SKM-1 treated with dmso at 0.1 percent for 144 hours (cell line): Measurements from ENCODE around the gene TFE3.

Source experiments
- DNase-seq: peaks from one replicate; lab custom pipeline; 2025; ENCODE audit not compliant: unreplicated experiment; lab: John Stamatoyannopoulos, UW

TFE3 gene

DNA sequence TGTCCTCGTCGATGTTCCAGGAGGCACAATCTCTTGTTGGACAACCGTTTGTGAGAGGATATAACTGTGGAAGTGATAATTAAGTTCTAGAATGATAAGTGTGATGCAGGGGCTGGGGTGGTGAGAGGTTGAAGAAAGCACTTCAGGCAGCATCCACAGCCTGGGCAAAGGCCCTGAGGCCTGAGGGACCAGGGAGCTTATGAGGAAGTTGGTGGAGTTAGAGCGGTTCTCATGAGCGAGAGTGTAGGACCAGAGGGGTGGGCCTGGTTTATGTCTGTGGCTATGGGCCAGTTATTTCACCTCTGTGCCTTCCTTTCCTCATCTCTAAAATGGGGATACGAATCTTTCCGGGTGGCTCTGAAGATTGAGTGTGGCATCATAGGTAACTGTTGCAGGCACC lies 18.3 kb upstream of the TFE3 start:
- no peak for DNase-seq

DNA sequence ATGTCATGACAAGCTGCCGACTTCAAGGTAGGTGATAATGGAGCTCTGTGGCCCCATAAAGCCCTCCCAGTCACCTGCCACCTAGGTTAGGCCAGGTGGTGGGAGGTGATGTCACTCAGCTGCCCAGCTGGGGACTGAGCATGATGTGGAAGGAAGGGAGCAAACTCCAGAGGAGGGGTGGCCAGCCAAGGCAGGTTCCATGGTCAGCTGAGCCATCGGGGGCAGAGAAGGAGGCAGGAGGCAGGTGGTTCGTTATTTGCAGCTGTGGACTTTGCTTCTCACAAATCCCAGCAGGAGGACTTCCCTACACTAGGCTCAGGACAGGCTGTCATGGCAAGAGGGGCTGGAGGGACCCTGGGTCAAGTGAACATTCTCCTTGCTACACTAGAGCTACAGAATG lies 17.8 kb upstream of the TFE3 start:
- no peak for DNase-seq

DNA sequence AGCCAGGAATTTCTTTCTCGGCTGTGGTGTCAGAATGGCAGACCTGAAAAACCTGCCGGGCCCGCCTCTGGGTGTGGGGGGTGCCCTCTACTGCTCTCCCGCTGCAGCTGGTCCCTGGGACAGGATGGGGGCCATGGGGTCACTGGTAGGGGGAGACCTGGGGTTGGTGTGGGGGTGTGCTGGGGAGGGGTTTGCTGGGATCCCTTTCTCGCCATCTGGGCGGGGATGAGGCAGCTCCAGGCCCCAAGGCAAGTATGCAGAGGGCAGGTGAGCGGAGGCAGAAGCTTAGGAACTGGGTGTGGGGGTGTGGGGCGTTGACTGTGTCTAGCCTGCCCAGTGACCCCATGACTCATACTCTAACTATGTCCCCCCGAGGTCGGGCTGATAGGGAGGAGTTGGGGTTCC lies 16.5 kb upstream of the TFE3 start:
- no peak for DNase-seq

DNA sequence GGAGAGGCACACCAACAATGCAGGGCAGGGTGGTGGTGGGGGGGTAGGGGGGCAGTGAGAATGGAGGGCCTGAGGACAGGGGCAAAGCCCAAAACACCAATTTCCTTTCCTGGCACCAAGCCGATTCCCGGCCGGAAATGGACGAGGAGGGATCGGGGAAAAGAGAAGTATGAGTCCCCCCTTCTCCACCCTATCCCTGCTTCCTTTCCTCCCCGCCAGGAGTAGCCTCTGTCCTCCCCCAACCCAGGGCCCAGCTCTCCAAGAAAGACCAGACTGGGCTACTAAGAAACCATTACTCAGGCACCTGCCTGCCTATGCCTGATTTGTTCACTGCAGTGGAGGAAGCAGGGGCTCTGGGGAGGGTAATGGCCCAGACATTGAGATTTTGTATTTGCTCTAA lies 16.0 kb upstream of the TFE3 start:
- no peak for DNase-seq

DNA sequence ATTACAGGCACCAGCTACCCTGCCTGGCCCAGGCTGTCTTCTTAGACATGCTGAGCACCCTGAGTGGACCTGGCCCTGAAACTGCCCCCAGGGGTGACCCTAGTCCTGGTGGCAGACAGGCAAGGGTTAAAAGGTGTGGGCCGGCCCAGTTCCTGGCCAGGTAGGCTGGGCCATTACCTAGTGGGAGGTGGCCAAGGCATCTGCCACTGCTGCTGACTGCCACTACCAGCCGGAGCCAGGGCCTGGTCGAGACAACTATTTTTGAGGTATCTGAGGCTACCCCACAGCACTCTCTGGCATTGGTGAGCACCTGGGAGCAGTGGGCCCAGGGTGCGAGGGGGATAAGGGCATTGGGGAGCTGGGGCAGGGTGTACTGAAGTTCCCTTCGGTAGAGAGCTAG lies 15.6 kb upstream of the TFE3 start, which contains the start of gene CCDC120:
TSS of gene CCDC120 (plus strand) at position 206 of the 400 bp plus-strand sequence. CDS start 3,043 bp downstream, outside the sequence.
- no peak for DNase-seq

DNA sequence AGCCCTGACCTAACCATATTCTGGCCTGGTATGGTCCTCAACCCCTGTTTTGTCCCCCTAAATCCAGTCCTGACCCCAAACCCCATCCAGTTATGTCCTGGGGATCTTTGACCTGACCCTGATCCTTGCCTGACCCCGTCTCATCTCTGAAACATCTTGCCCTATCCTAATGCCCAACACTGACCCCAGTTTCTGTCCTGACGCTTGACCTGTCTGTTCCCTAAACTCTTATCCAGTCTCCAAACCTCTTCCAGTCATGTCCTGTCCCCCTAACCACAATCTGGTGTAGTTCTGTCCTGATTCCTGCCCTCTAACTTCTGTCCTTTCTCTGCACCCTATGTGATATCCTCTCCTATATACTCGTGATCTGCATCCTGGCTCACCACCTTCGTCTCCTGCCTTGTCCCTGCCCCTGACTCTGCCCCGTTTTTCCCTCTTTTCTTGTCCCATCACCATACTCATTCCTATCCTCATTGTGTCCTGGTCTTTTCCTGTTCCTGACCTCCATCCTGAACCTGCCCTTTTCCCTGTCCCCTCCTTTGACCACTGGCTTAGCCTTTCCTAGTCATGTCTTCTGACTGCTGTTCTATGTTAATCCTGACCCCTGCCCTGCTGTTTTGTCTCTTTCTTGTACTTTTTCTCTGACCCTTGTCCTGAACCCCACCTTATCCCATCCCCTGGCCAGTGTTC lies 11.1 kb upstream of the TFE3 start:
- no peak for DNase-seq

DNA sequence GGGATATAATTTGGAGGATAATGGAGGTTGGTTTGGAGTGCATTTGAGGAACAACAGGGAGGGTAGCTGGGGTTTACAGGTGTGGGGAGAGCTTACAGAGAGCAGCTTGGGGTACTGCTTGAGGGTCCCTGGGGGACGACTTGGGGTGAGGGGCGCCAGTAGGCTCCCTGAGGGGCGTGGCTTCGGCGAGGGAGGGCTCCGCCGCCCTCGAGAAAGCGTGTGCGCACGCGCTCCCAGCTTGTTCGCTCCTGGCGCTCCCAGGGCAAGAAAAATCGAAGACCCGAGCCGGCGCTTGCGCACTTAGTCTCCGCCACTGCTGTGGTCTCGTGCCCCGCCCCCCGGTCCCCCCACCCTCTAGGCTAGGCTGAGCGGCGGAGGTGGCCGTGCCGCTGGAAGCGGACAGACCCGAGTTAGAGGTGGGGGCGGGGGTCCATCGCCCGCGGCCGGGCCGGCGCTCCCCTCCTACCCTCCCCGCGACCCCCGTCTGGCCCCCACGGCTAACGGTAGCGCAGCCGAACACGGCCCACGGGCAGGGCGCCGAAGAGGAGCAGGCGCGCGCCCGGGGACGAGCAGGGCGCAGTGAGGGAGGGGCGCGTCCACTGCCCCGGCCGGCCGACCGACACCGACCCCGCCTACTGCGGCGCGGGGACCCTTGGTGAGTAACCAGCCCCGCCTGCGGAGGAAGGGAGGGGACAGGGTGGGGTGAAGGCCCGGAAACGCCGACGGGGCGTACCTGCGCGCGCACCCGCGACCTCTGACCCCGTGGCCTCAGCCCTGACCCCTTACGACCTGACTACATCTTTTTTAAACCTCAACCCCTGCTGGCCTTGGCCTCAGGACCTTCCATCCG lies 10.3 kb upstream of the TFE3 start:
- DNase-seq: no peak

DNA sequence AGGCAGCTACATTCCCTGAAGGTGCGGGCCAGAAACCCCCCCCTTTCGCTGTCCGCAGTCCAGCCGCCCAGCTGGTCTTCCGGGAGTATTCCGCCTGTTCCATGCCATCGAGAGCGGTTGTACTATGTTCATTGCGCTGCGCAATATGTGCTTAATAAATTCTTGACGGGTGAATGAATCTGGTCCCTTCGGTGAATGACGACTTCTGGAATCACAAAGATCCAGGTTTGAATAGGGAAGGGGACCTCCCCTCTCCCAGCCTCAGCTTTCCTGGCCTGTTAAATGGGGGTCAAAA lies 777 bp upstream of the TFE3 start:
- no peak for DNase-seq

DNA sequence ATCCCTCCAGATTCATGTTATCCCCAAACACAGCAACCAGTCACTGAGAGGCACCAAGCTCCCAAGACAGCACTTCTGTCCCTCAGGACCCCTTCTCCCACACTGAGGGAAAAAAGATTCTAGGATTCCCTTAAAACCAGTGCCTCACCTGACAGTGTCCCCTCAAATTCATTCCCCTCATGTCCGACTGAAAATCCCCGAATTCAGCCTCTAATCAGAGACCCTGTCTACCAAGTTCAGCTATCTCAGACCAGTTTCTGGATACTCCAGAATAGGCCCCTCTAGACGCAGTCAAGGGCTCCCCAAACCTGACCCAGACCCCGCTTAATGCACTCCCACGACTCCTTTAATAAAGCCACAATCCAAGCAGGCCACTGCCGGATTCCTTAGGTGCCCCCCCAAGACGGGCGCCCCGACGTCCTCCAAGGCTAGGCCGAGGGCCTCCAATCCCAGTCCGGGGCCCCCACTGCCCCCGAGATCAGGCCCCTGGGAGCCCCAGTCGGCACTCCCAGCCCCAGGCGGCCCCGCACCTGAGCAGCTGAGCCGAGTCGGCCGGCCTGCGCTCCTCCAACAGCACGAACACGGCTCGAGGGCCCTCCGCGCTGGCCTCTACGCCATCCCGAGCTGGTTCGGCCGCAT lies 457 bp downstream of the TFE3 start:
- DNase-seq: no peak

DNA sequence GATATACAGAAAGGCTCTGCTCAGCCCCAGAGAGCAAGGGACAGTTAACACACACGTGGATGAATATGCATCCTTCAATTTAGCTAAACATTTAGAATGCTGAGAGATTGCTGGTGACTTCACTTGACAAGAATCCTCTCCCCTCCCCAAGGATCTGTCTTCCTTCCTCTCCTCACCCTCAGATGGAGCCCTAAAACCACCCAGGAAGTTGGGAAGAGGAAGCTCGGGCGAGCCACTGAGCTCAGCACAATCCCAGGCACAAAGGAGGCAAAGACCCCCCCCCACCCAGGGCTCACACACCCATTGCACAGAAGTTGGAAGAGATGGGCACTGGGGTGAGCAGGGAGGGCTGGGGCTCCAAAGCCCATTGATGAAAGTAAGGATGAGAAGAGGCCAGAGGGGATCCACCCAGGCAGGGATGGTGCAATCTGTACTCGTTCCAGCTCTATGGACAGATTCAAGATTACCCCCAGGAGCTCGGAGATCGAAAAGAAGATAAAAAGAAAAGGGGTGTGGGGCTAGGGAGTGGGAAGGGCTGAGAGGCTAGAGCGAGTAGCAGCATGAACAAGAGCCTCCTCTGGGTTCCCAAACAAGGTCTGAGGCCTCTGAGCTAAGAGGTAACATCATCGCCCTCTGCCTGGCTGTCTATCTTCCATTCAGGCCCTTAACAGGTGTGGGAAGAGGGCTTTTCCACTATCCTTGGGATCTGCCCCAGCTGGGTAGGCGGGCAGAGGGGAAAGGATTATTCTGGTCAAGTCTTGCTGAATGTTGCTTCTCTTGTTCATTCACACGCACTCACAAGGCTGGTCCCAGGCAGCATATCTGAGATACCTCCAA lies 1.2 kb downstream of the TFE3 start:
- DNase-seq: no peak

DNA sequence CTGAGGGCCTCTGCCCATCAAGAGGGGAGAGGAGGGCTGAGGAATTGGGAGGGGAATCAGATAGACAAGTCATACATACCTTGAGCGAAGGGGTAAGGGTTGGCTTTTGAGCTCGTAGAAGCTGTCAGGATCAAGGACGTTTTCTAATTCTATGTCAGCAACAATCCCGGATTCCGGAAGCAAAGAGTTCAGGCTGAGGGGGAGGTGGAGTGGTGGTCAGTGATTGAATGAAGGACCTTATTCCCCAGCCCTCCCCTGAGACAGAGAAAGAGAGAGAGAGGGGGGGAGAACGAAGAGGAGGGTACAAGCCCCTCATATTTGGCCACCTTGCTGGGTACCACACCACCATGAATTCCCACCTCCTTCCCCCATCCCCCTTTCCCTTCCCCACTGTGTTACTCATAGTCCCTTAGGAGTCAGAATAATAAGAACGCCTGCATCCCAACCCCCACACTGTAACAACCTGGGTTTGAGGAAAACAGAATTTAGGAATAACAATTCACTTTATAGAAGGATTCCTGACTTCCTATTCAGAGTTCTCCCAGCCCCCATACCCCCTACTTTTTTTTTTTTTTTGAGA lies 2.7 kb downstream of the TFE3 start:
- DNase-seq: no peak

DNA sequence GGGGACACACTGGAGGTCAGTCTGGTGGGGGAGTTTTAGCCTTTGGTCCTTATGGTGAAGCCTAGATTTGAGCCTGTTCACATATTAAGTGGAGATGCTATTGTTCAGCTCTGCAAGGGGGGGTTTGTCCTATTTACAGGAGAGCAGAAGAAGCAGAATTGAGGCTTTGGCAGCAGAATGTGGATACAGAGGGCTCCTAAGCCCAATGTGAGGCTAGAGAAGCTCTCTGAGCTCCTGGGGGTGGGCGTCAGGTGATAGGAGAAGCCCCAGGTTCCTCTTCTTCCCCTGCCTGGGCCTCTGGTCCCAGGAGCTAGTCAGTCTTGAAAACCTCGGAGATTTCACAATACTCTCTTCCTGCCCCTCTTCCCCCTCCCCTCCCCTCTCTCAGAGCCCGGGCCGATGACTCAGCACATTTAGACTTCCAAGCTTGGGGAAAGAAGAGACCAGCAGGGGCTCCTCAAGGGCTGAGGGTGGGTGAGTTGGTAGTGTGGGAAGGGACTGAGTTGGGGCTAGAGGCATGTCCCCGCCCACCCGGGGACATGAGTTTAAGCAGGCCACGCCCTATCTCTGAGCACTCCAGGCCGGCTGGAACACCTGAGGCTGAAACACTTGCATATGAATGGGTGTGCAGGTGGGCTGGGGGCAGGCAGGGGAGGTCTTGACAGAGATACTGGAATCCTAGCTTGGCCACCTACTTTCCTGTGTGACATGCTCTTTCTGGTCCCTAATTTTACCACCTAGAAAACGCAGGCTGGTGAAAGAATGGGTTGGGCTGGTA lies 3.4 kb downstream of the TFE3 start:
- peak; percentile 77 for DNase-seq

DNA sequence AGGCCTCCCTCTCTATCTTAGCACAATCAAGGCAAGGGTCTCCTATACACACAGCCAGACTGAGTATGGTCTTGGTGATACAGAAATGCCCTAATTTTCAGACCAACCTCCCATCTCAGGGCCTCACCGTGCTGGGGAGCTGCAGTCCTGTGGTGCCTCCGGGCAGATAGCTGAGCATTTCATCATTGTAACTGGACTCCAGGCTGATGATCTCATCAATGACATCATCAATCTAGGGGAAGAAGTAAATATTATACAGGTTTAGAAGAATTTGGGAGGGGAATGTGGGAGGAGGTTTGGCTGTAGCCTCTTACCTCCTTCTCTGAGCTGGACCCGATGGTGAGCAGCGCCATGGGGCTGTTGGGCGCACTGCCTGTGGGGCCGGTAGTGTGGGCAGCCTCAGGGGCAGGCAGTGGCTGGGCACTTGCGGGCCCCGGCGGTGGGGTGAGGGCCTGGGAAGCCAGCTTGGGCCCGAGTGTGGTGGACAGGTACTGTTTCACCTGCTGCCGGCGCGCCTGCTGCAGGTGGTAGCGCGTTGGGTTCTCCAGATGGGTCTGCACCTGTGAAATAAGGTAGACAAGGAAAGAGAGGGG lies 5.2 kb downstream of the TFE3 start:
- no peak for DNase-seq

DNA sequence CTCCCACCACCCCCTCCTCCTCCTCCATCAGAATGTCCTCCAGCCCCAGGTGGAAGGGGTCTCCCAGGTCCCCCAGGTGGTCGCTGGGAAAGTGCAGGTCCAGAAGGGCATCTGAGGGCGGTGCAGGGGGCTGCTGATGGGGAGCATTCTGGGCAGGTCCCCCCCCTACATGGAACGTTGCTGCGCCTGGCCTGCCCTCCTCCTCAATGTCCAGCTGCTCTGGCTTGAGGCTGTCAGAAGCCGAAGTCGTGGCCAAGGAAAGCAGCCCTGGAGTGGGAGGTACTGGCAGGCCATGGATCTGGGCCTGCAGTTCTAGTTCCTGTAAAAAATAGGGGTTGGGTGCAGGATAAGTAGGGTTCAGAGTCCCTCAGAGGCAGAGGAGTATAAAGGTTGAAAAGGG lies 12.9 kb downstream of the TFE3 start:
- no peak for DNase-seq

DNA sequence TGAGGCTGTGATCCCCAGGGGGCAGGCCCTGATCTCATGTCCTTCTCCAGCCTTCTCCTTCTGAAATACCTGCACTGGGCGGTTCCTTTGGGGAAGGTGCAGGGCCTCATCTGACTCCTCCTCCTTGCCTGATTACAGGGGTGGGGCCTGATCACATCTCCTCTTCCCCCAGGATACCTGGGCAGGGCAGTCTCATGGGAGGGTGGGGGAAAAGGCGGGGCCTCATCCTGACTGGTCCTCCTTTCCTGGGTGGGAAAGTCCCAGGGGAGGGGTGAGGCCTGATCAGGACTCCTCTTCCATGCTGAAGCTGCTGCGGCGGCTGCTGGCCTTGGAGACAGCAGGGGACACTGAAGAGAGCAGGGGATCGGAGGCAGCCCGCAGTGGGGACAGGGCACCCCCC lies 13.3 kb downstream of the TFE3 start:
- no peak for DNase-seq

DNA sequence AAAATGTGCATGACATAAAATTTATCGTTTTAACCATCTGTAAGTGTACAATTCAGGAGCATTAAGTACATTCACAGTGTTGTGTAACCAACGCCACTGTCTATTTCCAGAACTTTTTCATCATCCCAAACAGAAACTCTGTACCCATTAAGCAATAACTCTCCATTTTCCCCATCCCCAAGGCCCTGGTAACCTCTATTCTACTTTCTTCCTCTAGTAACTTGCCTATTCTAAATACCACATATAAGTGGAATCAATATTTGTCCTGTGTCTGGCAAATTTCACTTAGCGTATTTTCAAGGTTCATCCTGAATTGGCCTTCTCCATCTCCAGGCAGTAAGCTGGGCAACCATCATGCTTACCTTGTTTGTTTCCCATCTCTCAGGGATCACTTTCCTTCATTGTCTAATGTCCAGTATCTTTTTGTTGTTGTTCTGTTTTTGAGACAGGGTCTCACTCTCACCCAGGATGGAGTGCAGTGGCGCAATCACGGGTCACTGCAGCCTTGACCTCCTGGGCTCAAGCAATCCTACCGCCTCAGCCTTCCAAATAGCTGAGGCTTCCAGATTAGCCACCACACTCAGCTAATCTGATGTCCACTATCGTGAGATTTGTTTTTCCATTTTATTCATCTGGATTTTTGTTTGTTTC lies 23.4 kb downstream of the TFE3 start:
- no peak for DNase-seq

DNA sequence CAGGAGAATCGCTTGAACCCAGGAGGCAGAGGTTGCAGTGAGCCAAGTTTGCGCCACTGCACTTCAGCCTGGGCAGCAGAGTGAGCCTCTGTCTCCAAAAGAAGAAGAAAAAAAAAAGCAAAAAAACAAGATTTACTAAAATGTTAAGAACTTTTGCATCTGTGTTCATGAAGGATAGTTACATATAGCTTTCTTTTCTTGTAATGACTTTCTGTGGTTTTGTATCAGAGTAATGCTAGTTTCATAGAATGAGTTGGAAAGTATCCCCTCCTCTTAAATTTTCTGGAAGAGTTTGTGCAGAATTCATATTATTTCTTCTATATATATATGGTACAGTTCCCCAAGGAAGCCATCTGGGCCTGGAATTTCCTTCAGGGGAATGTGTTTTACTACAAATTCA lies 24.1 kb downstream of the TFE3 start:
- DNase-seq: no peak

DNA sequence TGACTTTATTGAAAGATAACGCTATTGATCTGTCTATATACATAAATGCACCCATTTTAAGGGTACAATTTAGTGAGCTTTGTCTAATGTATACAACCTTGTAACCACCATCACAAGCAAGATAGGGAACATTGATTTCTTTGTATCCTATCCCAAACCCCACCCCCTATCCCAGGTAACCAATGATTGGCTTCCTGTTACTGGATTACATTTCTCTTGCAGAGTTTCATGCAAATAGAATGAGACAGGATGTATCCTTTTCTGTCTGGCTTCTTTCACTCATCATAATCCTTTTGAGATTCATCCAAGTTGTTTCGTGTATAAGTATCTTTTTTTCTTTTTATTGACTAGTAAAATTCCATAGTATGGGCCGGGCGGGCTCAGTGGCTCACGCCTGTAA lies 39.5 kb downstream of the TFE3 start:
- DNase-seq: no peak
